RWPE1 (cell line): Measurements from ENCODE around the gene PUDP.

ENCODE experiments used
- CTCF ChIA-PET: fragments of 350-600 bp; sonication (Branson Sonifier 250); formaldehyde crosslinking; extraction: SDS; loops from one replicate; lab custom pipeline; 2021; lab: Yijun Ruan, JAX
- POLR2A ChIA-PET: fragments of 400-600 bp; formaldehyde crosslinking; extraction: SDS; loops from one replicate; lab custom pipeline; 2020; ENCODE audit warnings: antibody characterized with exemption; ENCODE audit not compliant: low non-redundant PET; lab: Yijun Ruan, JAX
- DNase-seq: peaks from one replicate; pipeline ENCODE4 v3.0.0; 2012; ENCODE audit warnings: low spot score
- H3K27ac ChIP-seq: fragments of 450-650 bp; 2 replicates; pipeline ENCODE4 v1.5.1; 2017
- CTCF ChIP-seq: fragments of 450-650 bp; conservative IDR thresholded peaks from 2 replicates; pipeline ENCODE4 v1.5.1; 2017; ENCODE audit warnings: low read depth, mild to moderate bottlenecking

The PUDP gene

GRCh38 chrX:7074908-7075204, 73.1 kb downstream of the PUDP start:
- ChIA-PET POLR2A (no interaction called here), CTCF (no interaction called here)
- TF ChIP-seq CTCF = no peak
- peak overlapping the region; percentile 74 for H3K27ac ChIP-seq
- no peak for DNase-seq

DNA sequence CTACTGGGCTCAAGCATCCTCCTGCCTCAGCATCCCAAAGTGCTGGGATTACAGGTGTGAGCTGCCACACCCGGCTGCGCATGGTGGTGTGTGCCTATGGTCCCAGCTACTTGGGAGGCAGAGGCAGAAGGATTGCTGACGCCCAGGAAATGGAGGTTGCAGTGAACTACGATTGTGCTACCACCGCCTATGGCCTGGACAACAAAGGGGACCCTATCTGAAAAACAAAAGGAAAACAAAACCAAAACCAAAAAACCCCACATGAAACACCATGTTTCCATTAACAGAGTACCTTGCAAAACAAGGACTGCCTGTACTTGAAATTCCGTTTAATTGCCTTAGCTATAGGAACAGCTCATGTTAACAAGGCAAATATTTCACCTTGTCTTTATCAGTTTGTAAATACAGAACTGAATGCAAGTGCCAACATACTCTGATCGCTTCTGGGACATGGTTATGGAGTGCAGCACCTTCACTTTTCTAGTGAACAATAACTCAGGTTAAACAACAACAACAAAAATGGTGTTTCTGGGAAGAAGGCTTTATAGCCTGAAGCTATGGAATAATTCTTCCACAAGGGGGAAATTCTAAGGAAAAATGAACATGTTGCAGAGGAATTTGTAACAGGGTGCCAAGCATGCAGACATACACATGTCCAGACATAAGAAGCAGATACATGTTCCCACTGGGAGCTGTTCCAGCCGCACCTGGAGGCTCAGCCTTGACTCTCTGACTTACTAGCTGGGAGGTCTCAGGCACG, 73.6 kb downstream of the PUDP start:
- H3K27ac ChIP-seq = peak overlapping the region; percentile 74
- POLR2A ChIA-PET = no interaction called here
- peak; percentile 27 for DNase-seq
- CTCF ChIA-PET = interaction anchor here (0.8 kb wide), 1 partner anchor 11 kb away, joined by 4 read pairs; no protein-coding TSS in a partner anchor
- TF ChIP-seq CTCF = peak; percentile 23; the same call in 1 of the 2 replicates

- no peak overlapping the region for H3K27ac ChIP-seq
- ChIA-PET CTCF (no interaction called here), POLR2A (no interaction called here)
- DNase-seq = no peak
- no peak for TF ChIP-seq CTCF
Observed at GRCh38 chrX:7073336-7073735, 74.6 kb downstream of the PUDP start.

DNA sequence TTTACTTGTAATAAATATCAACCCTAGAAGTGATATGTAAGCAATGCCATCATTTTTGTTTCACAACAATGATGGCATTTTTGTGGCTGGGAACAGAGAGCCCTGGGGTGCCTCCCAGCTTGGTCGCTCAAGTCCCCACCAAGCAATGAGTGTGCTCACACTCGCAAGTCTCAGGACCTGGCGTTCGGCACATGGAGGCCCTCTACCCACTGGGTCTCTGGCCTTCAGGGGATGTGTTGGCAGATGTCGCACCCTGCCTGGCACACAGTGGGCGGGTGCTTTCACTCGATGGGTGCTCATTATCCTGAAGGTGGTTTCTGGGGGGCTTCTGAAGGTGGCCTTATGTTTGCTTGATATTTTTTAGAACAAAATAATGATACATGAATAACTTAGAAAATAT, 75.1 kb downstream of the PUDP start:
- TF ChIP-seq CTCF = no peak
- no peak overlapping the region for H3K27ac ChIP-seq
- POLR2A ChIA-PET = no interaction called here
- no peak for DNase-seq
- CTCF ChIA-PET = no interaction called here

DNA sequence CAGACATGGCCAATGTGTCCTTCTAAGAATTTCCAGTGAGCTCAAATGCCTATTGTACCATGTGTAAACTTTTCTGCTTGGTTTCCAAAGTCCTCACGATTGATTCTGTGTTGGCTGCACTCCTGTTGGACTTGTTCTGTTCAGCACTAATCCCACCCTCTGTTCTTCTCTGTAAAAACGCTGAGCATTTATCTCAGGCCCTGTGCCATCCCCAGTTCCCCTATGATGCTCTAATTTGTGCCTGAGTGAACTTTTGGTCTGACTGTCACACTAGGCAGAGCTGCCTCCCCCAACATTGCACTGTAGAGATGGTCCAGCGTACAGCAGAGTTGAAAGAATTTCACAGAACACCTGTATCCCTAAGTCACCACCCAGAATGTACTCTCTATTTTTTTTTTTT, 76.6 kb downstream of the PUDP start:
- CTCF ChIA-PET = no interaction called here

DNA sequence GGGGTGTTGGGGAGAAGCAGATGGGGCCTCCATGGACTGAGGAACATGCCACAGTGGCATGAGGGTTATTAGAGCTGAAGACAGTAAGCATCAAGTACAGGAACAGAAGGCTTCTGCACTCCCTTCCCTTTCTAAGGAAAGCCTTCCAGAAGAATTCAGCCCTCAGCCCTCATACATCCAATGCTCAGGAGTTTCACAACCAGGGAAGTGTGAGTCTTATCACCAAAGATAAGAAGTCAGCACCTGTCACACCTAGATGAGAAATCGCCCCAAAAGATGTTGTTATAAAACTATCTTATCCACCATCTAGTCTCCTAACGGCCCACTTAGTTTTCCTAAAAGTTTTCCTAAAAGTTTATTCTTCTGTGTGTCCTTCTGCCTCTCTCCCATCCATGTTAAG, 78.4 kb downstream of the PUDP start:
- ChIA-PET CTCF (no interaction called here), POLR2A (no interaction called here)
- no peak overlapping the region for H3K27ac ChIP-seq
- TF ChIP-seq CTCF = no peak
- no peak for DNase-seq

More for the DNA sequence above, 76.6 kb downstream of the PUDP start:
- POLR2A ChIA-PET = no interaction called here
- DNase-seq = no peak
- no peak for TF ChIP-seq CTCF
- H3K27ac ChIP-seq = no peak overlapping the region
